ENCODE results near the gene DOCK3.
"Not testable (repeated sequence)": the region's sequence is repeated elsewhere in the genome, so short reads cannot be mapped to it uniquely, and the experiment has no call there.

The DOCK3 gene

GRCh38 chr3:51379746-51380455 is 705.2 kb downstream of the DOCK3 start:
- peak; percentile 42 to 47 for DNase-seq

GRCh38 chr3:51380601-51381332 is 706.0 kb downstream of the DOCK3 start:
- no peak for DNase-seq

- DNase-seq: no peak
Observed at GRCh38 chr3:51381333-51381705, 706.6 kb downstream of the DOCK3 start.

- DNase-seq: no peak
Observed at GRCh38 chr3:51382076-51382745, 707.5 kb downstream of the DOCK3 start.

GRCh38 chr3:51382947-51383578 is 708.3 kb downstream of the DOCK3 start:
- no peak for DNase-seq

GRCh38 chr3:51384055-51384725 is 709.5 kb downstream of the DOCK3 start:
- peak in 1 of 2 experiments; percentile 34 for DNase-seq

GRCh38 chr3:51384726-51385473 is 710.2 kb downstream of the DOCK3 start, which contains the start of gene MANF:
MANF (plus strand) TSS chr3:51385291; CDS start chr3:51385343, 52 bp downstream.
- peak; percentile 97 to 98 for DNase-seq

- DNase-seq: no peak
Observed at GRCh38 chr3:51385621-51386091, 710.9 kb downstream of the DOCK3 start.

GRCh38 chr3:51386159-51386851 is 711.6 kb downstream of the DOCK3 start:
- DNase-seq: peak in 1 of 2 experiments; percentile 27

GRCh38 chr3:51386852-51387229 is 712.1 kb downstream of the DOCK3 start:
- no peak for DNase-seq

- DNase-seq: not testable (repeated sequence)
Observed at GRCh38 chr3:51387281-51387680, 712.6 kb downstream of the DOCK3 start.

- peak; percentile 65 to 78 for DNase-seq
Observed at GRCh38 chr3:51388286-51389029, 713.7 kb downstream of the DOCK3 start.

GRCh38 chr3:51389423-51390183 is 714.9 kb downstream of the DOCK3 start:
- peak; percentile 51 to 59 for DNase-seq

- no peak for DNase-seq
Observed at GRCh38 chr3:51390246-51391074, 715.7 kb downstream of the DOCK3 start.

- DNase-seq: peak; percentile 90 to 92
Observed at GRCh38 chr3:51391075-51391565, 716.4 kb downstream of the DOCK3 start, which contains the start of gene RBM15B. RBM15B (plus strand) TSS chr3:51391285; CDS start chr3:51391400, 115 bp downstream.

- DNase-seq: no peak
Observed at GRCh38 chr3:51391566-51392354, 717.0 kb downstream of the DOCK3 start.

Data from Kasumi-1 (cell line).